H9 (cell line): ENCODE data around the gene WSCD2. TPM values are rescaled to one million over a fixed set of nuclear protein-coding genes. Genes with fewer than 3 reads are reported as not detected.

Experiments used
- DNase-seq: peaks from one replicate; pipeline ENCODE4 v3.0.0-alpha.2; 2017
- H2AFZ ChIP-seq: one replicate; pipeline ENCODE4 v1.6.1; 2013; ENCODE audit warnings: mild to moderate bottlenecking, low read length, control low read depth, moderate library complexity
- H2AK5ac ChIP-seq: 2 replicates; pipeline ENCODE4 v1.6.1; 2013; ENCODE audit warnings: low read length, control low read depth, mixed read lengths; ENCODE audit not compliant: insufficient read length
- H2BK120ac ChIP-seq: one replicate; pipeline ENCODE4 v1.6.1; 2013; ENCODE audit warnings: low read depth, mild to moderate bottlenecking, low read length, control low read depth, inconsistent platforms; ENCODE audit not compliant: poor library complexity, severe bottlenecking
- H2BK12ac ChIP-seq: 2 replicates; pipeline ENCODE4 v1.6.1; 2013; ENCODE audit warnings: low read length, control low read depth, mixed read lengths, low read depth; ENCODE audit not compliant: insufficient read length
- H2BK15ac ChIP-seq: 2 replicates; pipeline ENCODE4 v1.6.1; 2013; ENCODE audit warnings: low read depth, low read length, control low read depth
- H2BK20ac ChIP-seq: one replicate; pipeline ENCODE4 v1.6.1; 2013; ENCODE audit warnings: low read depth, mild to moderate bottlenecking, low read length, control low read depth, inconsistent platforms; ENCODE audit not compliant: poor library complexity, severe bottlenecking
- H2BK5ac ChIP-seq: 2 replicates; pipeline ENCODE4 v1.6.1; 2013; ENCODE audit warnings: low read length, control low read depth, mixed read lengths; ENCODE audit not compliant: insufficient read length
- H3K14ac ChIP-seq: 2 replicates; pipeline ENCODE4 v1.6.1; 2013; ENCODE audit warnings: low read length, control low read depth; ENCODE audit not compliant: insufficient read depth
- H3K18ac ChIP-seq: 2 replicates; pipeline ENCODE4 v1.6.1; 2013; ENCODE audit warnings: low read depth, mild to moderate bottlenecking, mixed read lengths, low read length, control low read depth; ENCODE audit not compliant: insufficient read length
- H3K23ac ChIP-seq: 2 replicates; pipeline ENCODE4 v1.6.1; 2013; ENCODE audit warnings: low read length, control low read depth, mixed read lengths, low read depth; ENCODE audit not compliant: insufficient read length
- H3K23me2 ChIP-seq: 2 replicates; pipeline ENCODE4 v1.6.1; 2013; ENCODE audit warnings: low read depth, mild to moderate bottlenecking, mixed read lengths, low read length, control low read depth; ENCODE audit not compliant: insufficient read length, poor library complexity, severe bottlenecking
- H3K27ac ChIP-seq: 2 replicates; pipeline ENCODE4 v1.5.1; 2013; ENCODE audit warnings: low read length, control low read depth, mixed read lengths, low read depth; ENCODE audit not compliant: insufficient read length
- H3K27me3 ChIP-seq: 2 replicates; pipeline ENCODE4 v1.6.1; 2013; ENCODE audit warnings: low read length, control low read depth, inconsistent platforms; ENCODE audit not compliant: insufficient read depth
- H3K4ac ChIP-seq: 2 replicates; pipeline ENCODE4 v1.6.1; 2013; ENCODE audit warnings: low read depth, mild to moderate bottlenecking, control low read depth, inconsistent platforms, low read length, moderate library complexity
- H3K4me1 ChIP-seq: 2 replicates; pipeline ENCODE4 v1.6.1; 2013; ENCODE audit warnings: low read length, control low read depth, inconsistent platforms; ENCODE audit not compliant: insufficient read depth
- H3K4me2 ChIP-seq: 2 replicates; pipeline ENCODE4 v1.6.1; 2013; ENCODE audit warnings: low read length, control low read depth, mixed read lengths; ENCODE audit not compliant: insufficient read length, insufficient read depth
- H3K56ac ChIP-seq: 2 replicates; pipeline ENCODE4 v1.6.1; 2013; ENCODE audit warnings: low read depth, mild to moderate bottlenecking, mixed read lengths, low read length, control low read depth; ENCODE audit not compliant: insufficient read length
- H3K79me1 ChIP-seq: 2 replicates; pipeline ENCODE4 v1.6.1; 2013; ENCODE audit warnings: low read depth, mild to moderate bottlenecking, moderate library complexity, low read length, control low read depth, inconsistent platforms; ENCODE audit not compliant: insufficient read depth, poor library complexity, severe bottlenecking
- H3K79me2 ChIP-seq: 2 replicates; pipeline ENCODE4 v1.6.1; 2013; ENCODE audit warnings: low read length, control low read depth, inconsistent platforms; ENCODE audit not compliant: insufficient read depth
- H3K9ac ChIP-seq: 2 replicates; pipeline ENCODE4 v1.6.1; 2013; ENCODE audit warnings: low read length, control low read depth, mixed read lengths; ENCODE audit not compliant: insufficient read length; ENCODE audit errors: extremely low read depth
- H3K9me3 ChIP-seq: one replicate; pipeline ENCODE4 v1.6.1; 2013; ENCODE audit warnings: low read depth, low read length, inconsistent platforms; ENCODE audit not compliant: control insufficient read depth
- H3T11ph ChIP-seq: one replicate; pipeline ENCODE4 v1.6.1; 2013; ENCODE audit warnings: mild to moderate bottlenecking, low read length, control low read depth, inconsistent platforms
- H4K20me1 ChIP-seq: one replicate; pipeline ENCODE4 v1.6.1; 2013; ENCODE audit not compliant: control insufficient read depth, insufficient read length, insufficient read depth
- H4K5ac ChIP-seq: 2 replicates; pipeline ENCODE4 v1.6.1; 2013; ENCODE audit warnings: low read depth, mild to moderate bottlenecking, mixed read lengths, low read length, control low read depth; ENCODE audit not compliant: insufficient read length
- H4K8ac ChIP-seq: replicated peaks from 2 replicates; pipeline ENCODE4 v1.6.1; 2013; ENCODE audit warnings: low read length, control low read depth, mixed read lengths, low read depth; ENCODE audit not compliant: insufficient read length
- H4K91ac ChIP-seq: 2 replicates; pipeline ENCODE4 v1.6.1; 2013; ENCODE audit warnings: low read depth, mild to moderate bottlenecking, moderate library complexity, mixed read lengths, low read length, control low read depth; ENCODE audit not compliant: insufficient read length
- H3K27ac Mint-ChIP-seq, 3 experiments: 2 replicates in 2 of 3; 3 replicates in 1 of 3; pipeline ENCODE4 v1.8.0; 2020 to 2021; ENCODE audit warnings: mixed read lengths in 3 of 3, mild to moderate bottlenecking in 1 of 3, moderate library complexity in 1 of 3
- H3K27me3 Mint-ChIP-seq: 2 replicates; pipeline ENCODE4 v1.8.0; 2021; ENCODE audit warnings: low read depth, mild to moderate bottlenecking, moderate library complexity, mixed read lengths
- H3K36me3 Mint-ChIP-seq, 3 experiments: 2 replicates in 2 of 3; 3 replicates in 1 of 3; pipeline ENCODE4 v1.8.0; 2020 to 2021; ENCODE audit warnings: low read depth in 3 of 3, mixed read lengths in 3 of 3; ENCODE audit not compliant: insufficient read depth in 1 of 3
- H3K4me1 Mint-ChIP-seq, 2 experiments: 2 replicates each; pipeline ENCODE4 v1.8.0; 2020; ENCODE audit warnings: mixed read lengths in 2 of 2
- H3K4me3 Mint-ChIP-seq, 2 experiments: 2 replicates in 1 of 2; 3 replicates in 1 of 2; pipeline ENCODE4 v1.8.0; 2020 to 2021; ENCODE audit warnings: mild to moderate bottlenecking in 2 of 2, mixed read lengths in 2 of 2, moderate library complexity in 1 of 2
- H3K9me3 Mint-ChIP-seq, 2 experiments: 2 replicates in 1 of 2; 3 replicates in 1 of 2; pipeline ENCODE4 v1.8.0; 2020; ENCODE audit warnings: mild to moderate bottlenecking in 2 of 2, mixed read lengths in 2 of 2, moderate library complexity in 1 of 2
- CTCF ChIP-seq: fragments of 200-600 bp; sonication (generic); conservative IDR thresholded peaks from 3 replicates; pipeline ENCODE4 v1.8.0; 2021; ENCODE audit warnings: antibody characterized with exemption, mild to moderate bottlenecking
- WGBS: extraction: QIAGEN DNeasy Blood & Tissue Kit; methylation state at CpG from one replicate; pipeline ENCODE4 v1.1.7; 2013; ENCODE audit warnings: missing lambda C conversion rate, low lambda C conversion rate, mixed read lengths; ENCODE audit not compliant: insufficient read length; ENCODE audit errors: extremely low coverage; 5-methylcytosine and 5-hydroxymethylcytosine counted together
- total RNA-seq: library from RNA; stranded (reverse); gene quantifications from 2 replicates; pipeline ENCODE4 v1.2.1, GENCODE V29; 2021

WSCD2 gene
- total RNA-seq, 1 experiment from 2014 or later = 0.92 TPM

- no peak overlapping the region for H3K4me3 Mint-ChIP-seq
- no peak overlapping the region for H2BK120ac ChIP-seq
- H3T11ph ChIP-seq = no peak overlapping the region
- no peak overlapping the region for H2BK5ac ChIP-seq
- H3K23me2 ChIP-seq = no peaks in the 10 kb centered on the region
- H3K4ac ChIP-seq = no peak overlapping the region
- no peaks in the 10 kb centered on the region for H3K27me3 ChIP-seq
- H3K9me3 ChIP-seq = no peaks in the 10 kb centered on the region
- no peak overlapping the region for H3K23ac ChIP-seq
- no peaks in the 10 kb centered on the region for H4K20me1 ChIP-seq
- H4K91ac ChIP-seq = no peak overlapping the region
- no peaks in the 10 kb centered on the region for H3K79me2 ChIP-seq
- H3K79me1 ChIP-seq = no peaks in the 10 kb centered on the region
- H3K27ac Mint-ChIP-seq = no peak overlapping the region
- no peak for TF ChIP-seq CTCF
- no peak overlapping the region for H3K9ac ChIP-seq
- no CpG with 5 or more reads among the region's 2 CpGs for WGBS
- no peak overlapping the region for H2AFZ ChIP-seq
- H3K56ac ChIP-seq = no peak overlapping the region
- no peaks in the 10 kb centered on the region; a peak in 1 of 7 replicates for H3K36me3 Mint-ChIP-seq
- H2BK15ac ChIP-seq = no peak overlapping the region
- H4K5ac ChIP-seq = no peak overlapping the region
- H2BK12ac ChIP-seq = no peak overlapping the region
- no peak overlapping the region for H2BK20ac ChIP-seq
- DNase-seq = no peak
- H3K4me1 Mint-ChIP-seq = peaks cover 5 to 7% of the 10 kb centered on the region in 2 experiments
- H3K4me1 ChIP-seq = no peaks in the 10 kb centered on the region
- H3K18ac ChIP-seq = no peak overlapping the region
- no peak overlapping the region for H3K27ac ChIP-seq
- no peak overlapping the region for H4K8ac ChIP-seq
- H3K27me3 Mint-ChIP-seq = peaks cover 4% of the 10 kb centered on the region; the same call in 1 of the 2 replicates
- no peak overlapping the region for H3K14ac ChIP-seq
- H3K4me2 ChIP-seq = no peak overlapping the region
- H2AK5ac ChIP-seq = no peak overlapping the region
- no peaks in the 10 kb centered on the region for H3K9me3 Mint-ChIP-seq
These were observed 118.0 kb downstream of the WSCD2 start for GRCh38 chr12:108247130-108247529.
